ENCODE data around the gene ARL4D.
"Not testable (repeated sequence)": the region's sequence is repeated elsewhere in the genome, so short reads cannot be mapped to it uniquely, and the experiment has no call there.

Gene ARL4D, protein sequence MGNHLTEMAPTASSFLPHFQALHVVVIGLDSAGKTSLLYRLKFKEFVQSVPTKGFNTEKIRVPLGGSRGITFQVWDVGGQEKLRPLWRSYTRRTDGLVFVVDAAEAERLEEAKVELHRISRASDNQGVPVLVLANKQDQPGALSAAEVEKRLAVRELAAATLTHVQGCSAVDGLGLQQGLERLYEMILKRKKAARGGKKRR

DNA sequence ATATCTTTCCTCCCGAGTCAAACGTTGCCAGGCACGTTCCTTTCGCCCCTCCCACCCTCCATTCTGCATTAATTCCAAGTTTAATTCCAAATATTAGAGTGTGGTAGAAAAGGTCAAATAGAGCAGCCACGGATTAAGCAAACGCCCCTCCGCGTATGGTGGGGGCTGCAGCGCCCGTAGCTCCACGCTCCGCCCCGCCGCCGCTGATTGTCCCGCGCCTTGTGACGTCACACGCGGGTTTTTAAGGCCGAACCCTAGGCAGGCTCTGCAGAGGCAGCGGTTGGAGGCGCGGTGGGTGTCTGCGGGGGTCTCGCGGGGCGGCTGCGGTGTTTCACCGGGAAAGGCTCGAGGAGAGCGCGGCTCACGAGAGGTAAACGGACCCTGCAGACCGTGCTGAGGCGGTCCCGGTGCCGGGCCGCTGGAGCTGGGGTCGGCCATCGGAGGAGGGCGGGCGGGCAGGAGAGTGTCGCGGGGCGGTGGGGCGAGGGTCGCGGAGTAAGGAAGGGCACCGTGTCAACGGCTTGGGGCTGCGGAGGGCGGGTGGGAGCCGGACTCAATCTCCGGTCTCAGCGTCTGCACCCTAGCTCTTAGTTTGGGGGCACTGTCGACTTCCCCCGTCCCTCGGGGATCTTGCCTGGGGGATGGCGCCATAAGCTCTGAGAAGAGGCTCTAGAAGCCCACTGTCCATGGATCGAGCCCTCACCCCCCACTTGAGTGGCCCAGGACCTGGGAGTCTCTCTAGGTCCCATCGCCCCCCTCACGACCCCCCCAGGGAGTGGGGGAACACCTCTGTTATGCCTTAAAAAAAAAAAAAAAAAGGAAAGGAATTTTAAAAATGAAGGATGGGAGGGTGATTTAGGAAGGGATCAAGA is at the start of gene ARL4D:
Gene ARL4D, plus strand, starts transcription at position 270 of the 872 bp plus-strand sequence. CDS start 740 bp downstream, outside the sequence.
- DNase-seq (ENCODE audit: low read depth): peak; percentile 67

DNA sequence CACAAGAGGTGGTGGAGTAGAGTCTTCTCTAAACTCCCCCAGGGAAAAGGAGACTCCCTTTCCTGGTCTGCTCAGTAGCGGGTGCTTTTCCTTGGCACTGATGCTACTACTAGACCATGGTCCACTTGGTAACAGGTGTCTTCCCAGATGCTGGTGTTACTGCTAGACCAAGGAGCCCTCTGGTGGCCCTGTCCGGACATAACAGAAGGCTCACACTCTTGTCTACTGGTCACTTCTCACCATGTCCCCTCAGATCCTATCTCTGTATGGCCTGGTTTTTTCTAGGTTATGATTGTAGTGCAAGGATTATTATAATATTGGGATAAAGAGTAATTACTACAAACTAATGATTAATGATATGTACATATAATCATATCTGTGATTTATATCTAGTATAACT is 49.7 kb upstream of the ARL4D start:
- DNase-seq (ENCODE audit: low read depth): no peak

DNA sequence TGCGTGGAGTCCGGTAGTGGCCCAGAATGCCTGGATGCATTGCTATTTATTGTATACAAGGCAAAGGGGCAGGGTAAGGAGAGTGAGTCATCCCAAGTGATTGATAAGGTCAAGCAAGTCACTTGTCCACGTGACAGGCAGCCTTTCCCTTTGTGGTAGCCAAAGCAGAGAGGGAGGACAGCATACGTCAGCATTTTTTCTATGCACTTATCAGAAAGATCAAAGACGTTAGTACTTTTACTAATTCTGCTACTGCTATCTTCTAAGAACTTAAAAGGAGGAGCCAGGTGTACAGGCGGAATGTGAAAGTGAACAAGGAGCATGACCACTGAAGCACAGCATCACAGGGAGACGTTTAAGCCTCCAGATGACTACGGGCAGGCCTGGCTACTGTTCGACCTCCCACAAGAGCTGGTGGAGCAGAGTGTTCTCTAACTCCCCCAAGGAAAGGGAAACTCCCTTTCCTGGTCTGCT is 47.9 kb upstream of the ARL4D start:
- no peak for DNase-seq (ENCODE audit: low read depth)

DNA sequence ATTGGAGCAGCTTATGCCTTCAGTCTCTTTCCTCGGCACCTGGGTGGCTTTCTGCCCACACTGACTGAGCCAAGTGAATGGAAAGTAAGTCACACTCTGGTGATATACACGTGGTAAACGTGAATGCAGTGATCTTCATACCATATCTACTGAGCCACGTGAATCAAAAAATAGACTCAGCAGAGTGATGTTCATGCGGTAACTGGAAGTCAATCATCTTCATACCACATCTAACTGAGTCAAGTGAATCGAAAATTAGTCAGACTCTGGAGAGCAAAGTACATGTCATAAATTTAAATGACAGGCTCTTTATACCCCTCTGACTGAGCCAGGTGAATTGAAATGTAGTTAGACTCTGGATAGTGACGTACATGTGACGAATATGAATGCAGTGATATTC is 47.1 kb upstream of the ARL4D start:
- DNase-seq (ENCODE audit: low read depth): no peak

DNA sequence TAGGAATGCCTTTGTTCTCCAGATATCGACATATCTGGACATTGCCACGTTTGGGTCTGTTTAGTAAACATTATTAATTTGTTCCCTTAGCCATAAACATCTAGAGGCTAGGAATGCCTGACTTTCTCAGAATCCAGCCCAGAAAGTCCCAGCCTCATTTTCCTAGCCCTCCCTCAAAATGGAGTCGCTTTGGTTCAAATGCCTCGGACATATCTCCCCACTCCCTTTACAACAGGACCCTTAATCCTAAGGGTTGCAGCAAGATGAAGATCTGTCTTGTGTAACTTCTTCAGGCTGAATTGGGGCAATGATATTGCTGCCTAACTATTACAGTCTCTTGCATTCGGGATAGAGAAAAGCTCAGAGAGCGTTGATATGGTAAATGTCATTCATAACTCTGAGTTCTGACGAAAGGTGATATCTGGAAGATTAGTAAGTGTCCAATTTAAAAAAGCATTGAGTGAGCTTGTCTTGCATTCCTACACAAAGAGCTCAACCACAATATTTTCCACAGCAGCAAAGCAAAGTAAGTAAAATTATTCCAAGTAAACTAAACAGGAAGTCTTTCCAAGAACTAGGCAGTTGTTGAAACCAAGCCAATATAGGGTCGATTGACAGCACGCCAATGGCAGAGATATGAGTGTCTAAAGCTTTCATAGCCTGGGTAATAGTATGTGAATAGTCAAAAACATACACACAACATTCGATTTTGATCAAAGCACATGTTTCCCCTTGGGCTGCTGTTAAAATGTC is 46.0 kb upstream of the ARL4D start:
- DNase-seq (ENCODE audit: low read depth): no peak

DNA sequence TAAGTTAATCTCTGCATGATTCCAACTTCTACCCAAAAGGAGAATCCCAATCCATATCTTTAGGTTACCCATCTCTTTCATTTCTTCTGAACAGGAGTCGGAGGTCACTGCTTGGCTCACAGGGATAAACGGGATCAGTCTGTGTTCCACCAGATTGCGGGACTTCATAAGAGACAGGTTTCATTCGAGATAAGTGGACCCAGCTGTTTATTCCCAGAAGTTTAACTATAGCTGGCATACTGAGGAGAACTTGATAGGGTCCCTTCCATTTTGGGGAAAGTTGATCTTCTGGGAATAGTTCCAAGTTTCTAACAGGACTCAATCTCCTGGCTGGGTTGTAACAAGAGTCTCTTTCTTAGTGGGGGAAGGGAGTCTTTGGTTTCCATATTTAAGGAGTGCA is 45.4 kb upstream of the ARL4D start:
- no peak for DNase-seq (ENCODE audit: low read depth)

DNA sequence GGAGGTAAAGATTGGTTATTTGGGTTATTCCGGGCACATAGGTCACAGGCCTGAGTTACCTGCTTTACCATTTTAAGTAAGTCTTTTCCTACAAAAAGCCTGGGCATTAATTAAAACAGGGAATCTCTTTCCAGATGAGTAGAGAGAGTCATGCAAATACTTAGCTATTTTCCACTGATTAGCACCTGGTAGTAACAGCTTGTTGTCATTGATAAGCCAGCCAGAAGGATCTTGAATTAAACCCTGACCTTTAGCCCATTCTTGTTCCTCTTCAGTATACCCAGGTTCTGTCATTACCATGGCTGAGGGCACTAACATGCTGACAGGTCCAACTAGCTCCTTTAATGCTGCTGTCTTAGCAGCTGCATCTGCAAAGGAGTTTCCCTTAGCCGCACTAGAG is 44.4 kb upstream of the ARL4D start:
- no peak for DNase-seq (ENCODE audit: low read depth)

DNA sequence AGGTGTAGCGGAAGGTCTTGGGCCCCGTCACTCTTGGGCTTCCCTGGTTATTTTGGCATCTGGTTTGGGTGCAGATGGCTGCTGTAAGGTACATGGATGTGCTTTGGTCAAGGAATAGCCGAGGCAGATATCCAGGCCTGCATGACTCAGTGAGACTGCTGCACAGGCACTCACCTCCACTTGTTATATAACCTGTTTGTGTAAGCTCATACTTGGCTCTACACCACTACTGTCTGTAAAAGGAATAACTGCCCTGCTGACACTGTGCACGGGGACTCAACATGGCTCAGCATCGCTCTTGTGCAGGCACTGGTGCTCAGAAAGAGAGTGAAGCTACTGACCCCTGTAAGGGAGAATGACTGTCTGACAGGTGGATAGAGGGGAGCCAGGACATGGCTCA is 42.3 kb upstream of the ARL4D start:
- DNase-seq (ENCODE audit: low read depth): no peak

DNA sequence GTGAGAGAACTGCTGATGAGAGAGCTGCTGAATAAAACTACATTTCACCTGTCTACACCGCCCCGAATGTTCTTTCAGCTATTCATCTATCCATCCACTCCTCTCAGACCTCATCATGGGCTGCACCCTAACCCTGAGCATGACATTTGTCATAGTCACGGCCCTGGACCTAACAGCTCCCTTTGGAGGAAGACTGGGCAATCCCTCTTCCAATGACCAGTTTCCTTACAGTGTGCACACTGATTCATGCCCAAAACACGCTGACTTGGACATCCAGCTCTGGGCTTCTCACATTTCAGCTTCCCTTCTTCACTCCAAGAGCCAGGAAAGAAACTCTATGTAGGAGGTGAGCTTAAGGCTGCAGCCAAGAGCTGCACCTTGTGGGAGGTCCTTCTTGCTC is 41.8 kb upstream of the ARL4D start:
- DNase-seq (ENCODE audit: low read depth): peak; percentile 89

DNA sequence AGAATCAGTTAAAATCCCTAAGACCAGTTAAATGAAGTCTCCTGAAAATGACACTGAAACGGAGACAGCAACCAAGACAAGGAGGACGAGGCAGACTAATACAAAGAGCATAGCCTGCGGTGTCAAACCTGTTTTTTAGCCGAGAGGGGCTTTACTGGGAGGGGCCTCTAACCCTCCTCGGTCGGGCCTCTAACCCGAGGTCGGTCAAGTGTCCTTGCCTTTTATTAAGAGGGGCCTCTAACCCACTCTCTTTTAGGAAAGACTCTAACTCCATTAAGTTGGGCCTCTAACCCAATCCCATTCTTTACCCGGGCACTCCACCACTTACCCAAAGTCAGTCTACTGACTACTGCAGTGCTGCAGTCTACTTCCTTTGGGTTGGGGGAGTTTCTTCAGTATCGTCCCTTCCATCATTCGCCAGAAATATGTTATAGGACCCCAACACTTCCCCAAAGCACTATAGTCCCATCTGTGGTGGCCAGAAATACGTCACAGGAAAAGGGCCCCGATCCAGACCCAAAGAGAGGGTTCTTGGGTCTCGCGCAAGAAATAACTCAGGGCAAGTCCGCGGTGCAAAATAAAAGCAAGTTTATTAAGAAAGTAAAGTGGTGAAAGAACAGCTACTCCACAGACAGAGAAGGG is 39.2 kb upstream of the ARL4D start:
- DNase-seq (ENCODE audit: low read depth): no peak

DNA sequence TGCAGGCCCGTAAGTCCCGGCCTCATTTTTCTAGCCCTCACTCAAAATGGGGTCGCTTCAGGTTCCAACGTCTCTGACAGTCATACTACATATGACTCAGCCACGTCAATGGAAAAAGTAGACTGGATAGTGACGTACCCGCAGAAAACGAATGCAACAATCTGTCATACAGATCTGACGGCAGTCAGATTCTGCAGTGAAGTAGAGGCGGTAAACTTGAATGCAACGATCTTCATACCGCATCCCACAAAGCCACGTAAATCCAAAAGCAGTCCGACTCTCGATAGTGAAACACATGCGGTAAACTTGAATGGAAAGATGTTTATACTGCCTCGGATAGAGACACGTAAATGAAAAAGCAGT is 38.4 kb upstream of the ARL4D start:
- peak; percentile 86 for DNase-seq (ENCODE audit: low read depth)

DNA sequence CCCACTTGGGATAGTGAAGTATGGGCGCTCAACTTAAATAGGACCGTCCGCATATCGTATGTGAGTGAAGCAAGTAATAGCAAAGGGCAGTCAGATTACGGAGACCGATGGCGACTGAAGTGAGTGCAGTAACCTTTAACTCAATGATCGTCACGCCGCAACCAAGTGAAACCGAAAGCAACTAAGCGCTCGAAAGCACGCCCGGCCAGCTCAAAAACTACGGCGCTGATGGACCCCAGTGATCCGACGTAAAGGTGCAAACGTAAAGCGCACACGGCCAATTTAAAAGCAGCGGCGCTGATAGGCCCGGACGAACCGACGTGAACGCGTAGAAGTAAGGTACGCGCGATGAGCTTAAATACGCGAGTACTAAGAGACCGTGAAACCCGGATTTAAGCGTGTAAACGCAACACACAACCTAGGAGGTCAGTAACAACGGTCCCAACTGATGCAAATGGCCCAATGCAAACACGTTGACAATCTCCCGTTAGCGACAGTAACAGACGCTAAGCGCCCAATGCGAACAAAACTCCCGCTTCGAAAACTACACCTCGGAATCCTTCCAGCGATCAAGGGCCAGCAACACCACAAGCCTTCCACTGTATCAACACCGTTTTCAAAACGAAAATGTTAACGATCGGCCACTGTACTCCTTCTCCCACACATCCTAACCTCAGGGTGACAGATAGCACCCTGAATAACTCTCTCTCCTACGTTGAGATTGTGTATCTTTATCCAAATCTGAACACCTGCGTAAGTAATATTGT is 37.9 kb upstream of the ARL4D start:
- peak; percentile 98 for DNase-seq (ENCODE audit: low read depth)

DNA sequence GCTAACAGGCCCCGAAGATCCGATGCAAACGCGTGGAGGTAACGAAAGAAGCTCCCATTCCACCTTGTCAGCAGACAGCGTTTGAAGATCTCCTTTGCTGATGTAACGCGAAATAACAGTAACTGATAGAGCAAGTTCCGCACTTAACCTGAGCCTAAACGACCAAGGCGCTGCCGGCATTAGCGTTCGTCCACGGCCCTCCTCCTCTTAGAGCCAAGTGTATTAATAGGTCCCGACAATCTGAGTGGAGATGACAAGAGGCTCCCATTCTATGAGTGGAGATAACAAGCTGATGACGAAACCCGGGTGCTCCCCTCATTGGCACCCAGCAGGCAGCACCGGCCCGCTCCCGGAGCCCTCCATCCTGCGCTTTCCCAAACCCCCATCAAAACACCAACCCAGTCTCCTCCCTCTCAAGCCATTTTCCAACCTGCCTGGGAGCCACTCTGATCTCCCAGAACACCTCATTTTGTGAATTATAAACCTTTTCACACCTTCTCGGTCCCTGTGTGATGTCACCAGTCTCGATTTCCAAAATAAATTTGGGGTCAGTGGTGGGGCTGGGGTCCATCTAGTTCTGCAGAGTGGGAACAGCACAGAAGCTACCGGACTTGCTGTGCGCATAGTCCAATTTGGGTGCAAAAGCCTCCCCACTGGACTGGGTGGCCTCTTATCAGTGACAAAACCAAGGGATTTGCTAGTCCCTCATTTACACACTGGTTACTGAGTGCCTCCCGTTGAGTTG is 35.4 kb upstream of the ARL4D start:
- no peak for DNase-seq (ENCODE audit: low read depth)

DNA sequence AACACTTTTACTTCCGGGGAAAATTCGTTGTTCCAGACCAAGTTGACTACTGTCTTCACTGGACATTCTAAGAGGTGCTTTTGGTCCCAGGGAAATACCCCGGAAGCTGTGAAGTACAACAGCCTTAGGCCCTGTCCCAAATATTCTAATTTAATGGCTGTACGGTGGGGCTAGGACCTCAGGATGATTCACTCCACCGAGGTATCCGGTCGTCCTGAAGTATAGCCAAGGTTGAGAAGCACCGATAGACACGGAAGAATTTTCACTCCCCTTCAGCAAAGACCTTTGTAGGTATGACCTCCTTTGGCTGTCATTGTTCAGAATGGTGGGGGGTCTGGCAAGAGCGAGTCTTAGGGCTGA is 34.9 kb upstream of the ARL4D start:
- no peak for DNase-seq (ENCODE audit: low read depth)

DNA sequence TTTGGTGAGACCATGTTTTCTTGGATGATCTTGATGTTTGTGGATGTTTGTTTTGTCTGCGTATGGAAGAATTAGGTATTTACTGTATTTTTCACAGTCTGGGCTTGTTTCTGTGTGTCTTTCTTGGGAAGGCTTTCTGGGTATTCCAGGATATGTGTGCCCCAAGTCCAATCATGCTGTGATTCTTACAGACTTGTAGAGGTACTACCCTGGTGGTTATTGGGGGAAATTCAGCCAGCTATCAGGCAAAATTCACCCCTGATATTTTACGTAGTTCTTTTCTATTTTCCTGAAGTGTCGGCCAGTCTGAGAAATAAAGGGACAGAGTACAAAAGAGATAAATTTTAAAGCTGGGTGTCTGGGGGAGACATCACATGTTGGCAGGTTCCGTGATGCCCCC is 33.4 kb upstream of the ARL4D start:
- DNase-seq (ENCODE audit: low read depth): no peak

DNA sequence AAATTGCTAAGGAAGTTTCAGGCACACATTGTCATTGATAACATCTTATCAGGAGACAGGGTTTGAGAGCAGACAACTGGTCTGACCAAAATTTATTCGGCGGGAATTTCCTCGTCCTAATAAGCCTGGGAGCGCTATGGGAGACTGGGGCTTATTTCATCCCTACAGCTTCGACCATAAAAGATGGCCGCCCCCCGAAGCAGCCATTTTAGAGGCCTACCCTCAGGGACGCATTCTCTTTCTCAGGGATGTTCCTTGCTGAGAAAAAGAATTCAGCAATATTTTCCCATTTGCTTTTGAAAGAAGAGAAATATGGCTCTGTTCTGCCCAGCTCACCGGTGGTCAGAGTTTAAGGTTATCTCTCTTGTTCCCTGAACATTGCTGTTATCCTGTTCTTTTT is 32.9 kb upstream of the ARL4D start:
- not testable (repeated sequence) for DNase-seq (ENCODE audit: low read depth)

DNA sequence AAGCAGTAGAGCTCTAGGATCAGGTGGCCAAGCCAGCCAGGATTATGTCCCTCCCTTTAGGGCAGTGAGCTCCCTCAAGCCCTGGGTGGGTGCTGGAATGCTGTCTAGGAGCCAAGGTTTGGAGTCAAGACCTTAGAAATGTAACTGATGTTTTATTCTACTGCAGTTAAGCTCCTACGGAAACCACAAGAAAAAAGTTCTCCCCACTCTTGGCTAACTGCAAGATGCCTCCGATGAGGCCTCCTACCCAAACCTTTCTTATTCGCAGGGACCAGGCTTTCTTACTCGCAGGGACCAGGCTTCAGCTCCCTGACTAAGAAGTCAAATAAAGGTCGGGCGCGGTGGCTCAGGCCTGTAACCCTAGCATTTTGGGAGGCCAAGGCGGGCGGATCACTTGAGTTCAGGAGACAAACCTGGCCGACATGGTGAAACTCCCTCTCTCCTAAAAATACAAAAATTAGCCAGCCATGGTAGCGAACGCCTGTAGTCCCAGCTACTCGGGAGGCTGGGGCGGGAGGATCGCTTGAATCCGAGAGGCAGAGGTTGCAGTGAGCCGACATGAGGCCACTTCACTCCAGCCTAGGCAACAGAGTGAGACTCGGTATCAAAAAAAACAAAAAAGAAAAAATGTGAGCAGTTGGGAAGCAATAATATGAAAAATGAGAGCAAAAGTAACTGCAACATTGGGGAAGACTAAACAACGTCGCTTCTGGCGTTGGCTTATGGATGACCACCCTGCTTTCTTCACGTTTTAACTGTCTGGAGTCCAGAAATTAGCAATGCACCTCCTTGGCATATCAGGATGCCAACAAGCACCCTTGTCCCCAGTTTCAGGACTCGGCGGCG is 31.7 kb upstream of the ARL4D start:
- no peak for DNase-seq (ENCODE audit: low read depth)

DNA sequence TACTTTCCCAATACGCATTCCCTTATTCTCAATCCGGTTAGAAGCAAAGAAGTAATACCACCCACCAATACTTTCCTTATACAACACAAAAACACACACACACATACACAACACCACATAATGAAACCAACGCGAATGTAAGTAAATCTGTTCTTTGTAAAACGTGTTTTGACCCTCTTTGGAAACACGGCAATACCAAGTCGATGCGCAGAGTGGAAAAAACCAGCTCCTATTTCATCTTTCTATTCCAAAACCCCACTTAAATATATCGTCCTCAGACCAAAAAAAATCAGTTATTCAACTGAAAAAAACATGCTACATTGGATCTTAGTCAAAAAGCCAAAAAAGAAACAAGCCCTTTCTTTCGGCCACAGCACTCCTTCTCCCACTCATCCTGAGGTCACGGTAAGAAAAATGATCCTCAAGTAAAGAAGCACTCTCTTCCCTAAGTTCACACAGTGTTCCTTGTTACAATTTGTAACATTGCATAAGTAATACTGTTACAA is 31.0 kb upstream of the ARL4D start:
- DNase-seq (ENCODE audit: low read depth): peak; percentile 75

DNA sequence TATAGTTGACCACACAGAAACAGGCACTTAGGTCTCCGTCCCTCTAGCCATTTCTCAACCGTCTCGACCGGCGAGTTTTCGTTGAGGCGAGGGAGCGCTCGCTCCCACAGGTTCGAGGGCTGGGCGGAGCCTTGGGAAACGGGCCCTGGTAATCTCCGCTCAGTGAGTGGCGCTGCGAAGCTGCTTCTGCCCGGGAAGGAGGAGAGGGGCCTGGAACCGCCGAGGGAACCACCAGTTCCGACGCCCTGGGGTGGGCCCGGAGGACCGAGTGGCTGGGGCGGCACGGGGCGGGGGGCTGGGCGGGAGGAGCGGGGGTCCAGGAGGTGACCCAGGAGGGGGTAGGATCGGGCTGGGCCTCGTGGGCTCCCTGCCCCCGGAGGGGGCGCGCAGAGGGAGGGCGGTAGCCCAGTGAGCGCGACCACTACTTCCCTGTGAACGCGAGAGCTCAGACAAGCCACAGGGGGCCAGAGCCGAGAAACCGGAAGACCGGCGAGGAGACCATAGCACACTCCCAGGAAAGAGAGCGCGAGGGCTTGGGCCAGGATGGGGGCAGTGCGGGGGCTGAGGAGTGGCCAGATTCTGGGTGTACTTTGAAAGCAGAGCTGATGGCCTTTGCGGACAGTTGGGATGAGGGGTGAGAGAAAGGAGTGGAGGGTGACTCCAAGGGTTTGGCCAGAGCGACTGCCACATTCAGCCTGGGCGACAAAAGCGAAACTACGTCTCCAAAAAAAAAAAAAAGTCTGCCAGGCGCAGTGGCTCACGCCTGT is 29.9 kb upstream of the ARL4D start:
- peak; percentile 60 for DNase-seq (ENCODE audit: low read depth)

All from stromal cell of bone marrow (primary cell).